ENCODE measurements around the gene LGALSL.

- no peak for TF ChIP-seq CTCF (IDR thresholded peaks at IDR 0.05 in 2 of 3, conservative IDR thresholded peaks at IDR 0.05 in 1 of 3; ENCODE audit: borderline replicate concordance in 1 of 3, insufficient read depth in 1 of 3, low read depth in 2 of 3, low read length in 2 of 3)
- TF ChIP-seq POLR2A (IDR thresholded peaks at IDR 0.05; ENCODE audit: borderline replicate concordance, extremely low read depth, insufficient read depth, insufficient read length) = no peak
- TF ChIP-seq ZBTB33 (IDR thresholded peaks at IDR 0.05; ENCODE audit: extremely low read depth, insufficient replicate concordance, low read length) = no peak
- TF ChIP-seq POLR2AphosphoS5 (IDR thresholded peaks at IDR 0.05; ENCODE audit: low read depth, low read length) = no peak
- no peak for TF ChIP-seq MAX (IDR thresholded peaks at IDR 0.05)
- TF ChIP-seq CEBPB (IDR thresholded peaks at IDR 0.05; ENCODE audit: low read depth) = no peak
- TF ChIP-seq SRF (IDR thresholded peaks at IDR 0.05; ENCODE audit: low read depth) = no peak
- no peak for TF ChIP-seq EZH2 (IDR thresholded peaks at IDR 0.05)
- TF ChIP-seq SIN3A (IDR thresholded peaks at IDR 0.05; ENCODE audit: low read depth) = no peak
- TF ChIP-seq ZNF274 (IDR thresholded peaks at IDR 0.05; ENCODE audit: low read depth, low read length) = no peak
- TF ChIP-seq JUND (IDR thresholded peaks at IDR 0.05) = no peak
- TF ChIP-seq EZH2phosphoT487 (IDR thresholded peaks at IDR 0.05; ENCODE audit: borderline replicate concordance) = no peak
- TF ChIP-seq RAD21 (IDR thresholded peaks at IDR 0.05; ENCODE audit: low read depth) = no peak
- no peak for TF ChIP-seq SP1 (IDR thresholded peaks at IDR 0.05; ENCODE audit: low read depth)
Observed at GRCh38 chr2:64442801-64443429, 11.0 kb upstream of the LGALSL start.

All from HCT116 (cell line).